ENCODE data around the gene CD300H.

DNA sequence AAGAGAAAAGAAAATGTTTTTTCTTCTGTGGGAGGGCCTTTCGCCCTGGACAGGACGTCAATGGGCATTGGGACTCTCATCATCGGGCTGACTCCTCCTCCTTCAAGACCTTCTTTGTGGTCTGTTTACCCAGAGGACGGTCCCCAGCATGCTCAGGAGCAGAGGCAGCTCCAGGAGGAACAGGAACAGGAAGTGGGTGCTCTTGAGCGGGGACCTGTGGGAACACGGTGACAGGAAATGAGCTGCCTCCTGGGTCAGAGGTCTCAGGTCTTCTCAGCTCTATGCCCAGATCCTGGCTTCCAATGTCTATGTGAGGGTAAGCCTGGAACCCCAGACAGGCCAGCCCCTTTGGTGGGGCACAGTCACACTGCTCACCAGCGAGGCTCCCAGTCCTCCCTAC is 12.6 kb upstream of the CD300H start:
- TF ChIP-seq, protein P1, sequence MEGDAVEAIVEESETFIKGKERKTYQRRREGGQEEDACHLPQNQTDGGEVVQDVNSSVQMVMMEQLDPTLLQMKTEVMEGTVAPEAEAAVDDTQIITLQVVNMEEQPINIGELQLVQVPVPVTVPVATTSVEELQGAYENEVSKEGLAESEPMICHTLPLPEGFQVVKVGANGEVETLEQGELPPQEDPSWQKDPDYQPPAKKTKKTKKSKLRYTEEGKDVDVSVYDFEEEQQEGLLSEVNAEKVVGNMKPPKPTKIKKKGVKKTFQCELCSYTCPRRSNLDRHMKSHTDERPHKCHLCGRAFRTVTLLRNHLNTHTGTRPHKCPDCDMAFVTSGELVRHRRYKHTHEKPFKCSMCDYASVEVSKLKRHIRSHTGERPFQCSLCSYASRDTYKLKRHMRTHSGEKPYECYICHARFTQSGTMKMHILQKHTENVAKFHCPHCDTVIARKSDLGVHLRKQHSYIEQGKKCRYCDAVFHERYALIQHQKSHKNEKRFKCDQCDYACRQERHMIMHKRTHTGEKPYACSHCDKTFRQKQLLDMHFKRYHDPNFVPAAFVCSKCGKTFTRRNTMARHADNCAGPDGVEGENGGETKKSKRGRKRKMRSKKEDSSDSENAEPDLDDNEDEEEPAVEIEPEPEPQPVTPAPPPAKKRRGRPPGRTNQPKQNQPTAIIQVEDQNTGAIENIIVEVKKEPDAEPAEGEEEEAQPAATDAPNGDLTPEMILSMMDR (conservative IDR thresholded peaks at IDR 0.05 in 1 of 2, IDR thresholded peaks at IDR 0.05 in 1 of 2; ENCODE audit: extremely low read depth in 1 of 2, insufficient read depth in 1 of 2, low read depth in 1 of 2, low read length in 2 of 2): no peak
- no peak for TF ChIP-seq EZH2 (IDR thresholded peaks at IDR 0.05; ENCODE audit: borderline replicate concordance, low read length)

All from mammary epithelial cell (primary cell).